VCaP (cell line): ENCODE measurements around the gene RAB24.

Source experiments
- H3K27ac ChIP-seq: fragments of 450-650 bp; 2 replicates; pipeline ENCODE4 v1.5.1; 2017
- CTCF ChIP-seq: fragments of 450-650 bp; conservative IDR thresholded peaks from 2 replicates; pipeline ENCODE4 v1.5.1; 2017; ENCODE audit warnings: mild to moderate bottlenecking, moderate library complexity

RAB24 gene

GRCh38 chr5:177293819-177294581 lies 9.5 kb downstream of the RAB24 start:
- TF ChIP-seq CTCF = no peak
- no peak overlapping the region for H3K27ac ChIP-seq

GRCh38 chr5:177291735-177292134 lies 11.8 kb downstream of the RAB24 start:
- no peak overlapping the region for H3K27ac ChIP-seq
- TF ChIP-seq CTCF = no peak

- TF ChIP-seq CTCF = no peak
- no peak overlapping the region for H3K27ac ChIP-seq
Measured at GRCh38 chr5:177290816-177291596, 12.5 kb downstream of the RAB24 start.

GRCh38 chr5:177288191-177288590 lies 15.3 kb downstream of the RAB24 start:
- TF ChIP-seq CTCF = no peak
- H3K27ac ChIP-seq = no peak overlapping the region

GRCh38 chr5:177276886-177277285 lies 26.6 kb downstream of the RAB24 start:
- no peak overlapping the region for H3K27ac ChIP-seq
- TF ChIP-seq CTCF = no peak

- no peak overlapping the region for H3K27ac ChIP-seq
- TF ChIP-seq CTCF = no peak
Measured at GRCh38 chr5:177275883-177276282, 27.6 kb downstream of the RAB24 start.

GRCh38 chr5:177271113-177271512 lies 32.4 kb downstream of the RAB24 start:
- H3K27ac ChIP-seq = no peak overlapping the region
- TF ChIP-seq CTCF = no peak
